HepG2 (cell line): ENCODE results near the gene NFATC2. TPM values are rescaled to one million over a fixed set of nuclear protein-coding genes. Genes with fewer than 3 reads are reported as not detected.

ENCODE experiments used
- DNMT1 ChIP-seq: sonication (generic); formaldehyde crosslinking; IDR thresholded peaks from 2 replicates; pipeline ENCODE4 v1.5.1; 2020; ENCODE audit warnings: mild to moderate bottlenecking, missing genetic modification reagents
- KLF15 ChIP-seq: sonication (generic); formaldehyde crosslinking; IDR thresholded peaks from 2 replicates; pipeline ENCODE4 v1.8.1; 2023; ENCODE audit warnings: borderline replicate concordance, mild to moderate bottlenecking, inconsistent platforms, missing genetic modification reagents, mixed read lengths
- MAFF ChIP-seq: IDR thresholded peaks from 2 replicates; pipeline ENCODE4 v1.6.1; 2011; ENCODE audit warnings: low read depth, low read length, improper control_type of control experiment
- NONO ChIP-seq, 2 experiments: fragments of 450-650 bp in 1 of 2; sonication (generic) in 1 of 2; formaldehyde crosslinking in 1 of 2; IDR thresholded peaks in 1 of 2; conservative IDR thresholded peaks in 1 of 2; 2 replicates each; pipeline versions ENCODE4 v1.6.1 to v1.8.0; 2017 to 2022; ENCODE audit warnings: mild to moderate bottlenecking in 1 of 2, missing genetic modification reagents in 1 of 2, moderate library complexity in 1 of 2
- ZNF263 ChIP-seq: sonication (generic); formaldehyde crosslinking; IDR thresholded peaks from 2 replicates; pipeline ENCODE4 v1.4.0; 2020; ENCODE audit warnings: missing genetic modification reagents
- ZNF451 ChIP-seq: sonication (generic); formaldehyde crosslinking; IDR thresholded peaks from 2 replicates; pipeline ENCODE4 v1.5.0; 2020; ENCODE audit warnings: mild to moderate bottlenecking, missing genetic modification reagents
- polyA plus RNA-seq, 8 experiments: library from polyadenylated mRNA; depleted of rRNA in 3 of 8; stranded (reverse) in 7 of 8; unstranded in 1 of 8; fragments of >200 nt; fragmentation: Illumina TruSeq in 4 of 8; extraction: Trizol in 4 of 8; gene quantifications; 2 replicates each; pipeline versions ENCODE4 v1.2.1 to v1.2.3, GENCODE V29; 2011 to 2016; ENCODE audit warnings: low read depth in 4 of 8, missing spikeins in 1 of 8, mixed read lengths in 1 of 8; ENCODE audit not compliant: insufficient read depth in 1 of 8
- total RNA-seq, 5 experiments: library from RNA; depleted of rRNA; stranded (reverse); fragments of >200 nt; fragmentation: Illumina TruSeq; extraction: Trizol; gene quantifications; 2 replicates each; pipeline ENCODE4 v1.2.3, GENCODE V29; 2016; ENCODE audit warnings: low read depth in 1 of 5
- TF ChIP-seq, protein P1 (sequence below): sonication (generic); formaldehyde crosslinking; IDR thresholded peaks from 2 replicates; pipeline ENCODE4 v1.4.0; 2020; ENCODE audit warnings: missing genetic modification reagents
- TF ChIP-seq, protein P2 (sequence below): sonication (generic); formaldehyde crosslinking; IDR thresholded peaks from 2 replicates; pipeline ENCODE4 v1.4.0; 2020; ENCODE audit warnings: missing genetic modification reagents
- TF ChIP-seq, protein P3 (sequence below): sonication (generic); formaldehyde crosslinking; IDR thresholded peaks from 2 replicates; pipeline ENCODE4 v1.8.1; 2023; ENCODE audit warnings: mild to moderate bottlenecking, inconsistent platforms, moderate library complexity, missing genetic modification reagents, borderline replicate concordance

NFATC2 gene
- total and polyA plus RNA-seq, 2 of the 13 experiments (the other 11 are each of a cell fraction or from before 2014, with no cell fraction given), result 1.9 to 3.3 TPM

DNA sequence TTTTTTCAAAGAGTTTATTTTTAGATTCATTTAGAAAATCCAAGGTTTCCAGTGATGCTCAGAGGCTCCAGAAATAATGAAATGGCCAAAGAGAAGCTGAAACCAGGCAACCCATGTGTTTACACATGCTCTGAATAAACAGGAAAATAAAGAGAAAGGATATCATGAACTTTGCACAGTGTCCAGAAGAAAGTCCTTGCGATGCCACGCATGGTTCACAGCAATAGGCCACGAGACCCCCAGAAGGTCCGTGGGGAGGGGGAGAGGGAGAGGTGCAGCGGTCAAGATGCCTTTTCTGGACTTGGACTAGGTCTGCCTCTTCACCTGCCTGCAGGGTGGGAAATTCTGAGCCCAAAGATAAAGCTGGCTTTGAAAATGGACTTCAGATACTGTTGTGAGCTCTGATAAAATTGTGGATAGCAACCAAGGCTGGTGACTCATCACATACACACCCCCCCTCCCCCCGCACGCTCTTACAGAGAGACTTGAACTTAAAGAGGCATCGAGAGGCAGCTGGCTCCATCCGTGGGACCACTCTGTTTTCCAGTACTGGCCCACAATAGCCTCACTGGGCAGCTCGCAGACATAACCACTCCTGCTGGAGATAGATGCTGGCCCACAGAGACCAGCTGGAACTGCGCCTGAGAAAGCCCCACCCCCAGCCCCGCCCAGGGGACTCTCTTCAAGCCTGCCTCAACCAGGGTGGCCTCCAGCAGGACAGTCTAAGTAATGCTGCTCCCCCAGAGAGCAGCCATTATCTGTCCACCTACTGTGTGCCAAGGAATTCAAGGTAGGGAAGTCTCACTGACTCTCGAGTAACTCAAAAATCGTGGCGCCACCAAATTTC lies 21.2 kb upstream of the NFATC2 start (continued):
- TF ChIP-seq, protein P1, sequence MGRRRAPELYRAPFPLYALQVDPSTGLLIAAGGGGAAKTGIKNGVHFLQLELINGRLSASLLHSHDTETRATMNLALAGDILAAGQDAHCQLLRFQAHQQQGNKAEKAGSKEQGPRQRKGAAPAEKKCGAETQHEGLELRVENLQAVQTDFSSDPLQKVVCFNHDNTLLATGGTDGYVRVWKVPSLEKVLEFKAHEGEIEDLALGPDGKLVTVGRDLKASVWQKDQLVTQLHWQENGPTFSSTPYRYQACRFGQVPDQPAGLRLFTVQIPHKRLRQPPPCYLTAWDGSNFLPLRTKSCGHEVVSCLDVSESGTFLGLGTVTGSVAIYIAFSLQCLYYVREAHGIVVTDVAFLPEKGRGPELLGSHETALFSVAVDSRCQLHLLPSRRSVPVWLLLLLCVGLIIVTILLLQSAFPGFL (CRISPR knock-in tag), result no peak
- TF ChIP-seq ZNF263 (CRISPR knock-in tag), result no peak
- no peak for TF ChIP-seq MAFF
- TF ChIP-seq KLF15 (CRISPR knock-in tag), result no peak
- no peak for TF ChIP-seq ZNF451 (CRISPR knock-in tag)
- no peak for TF ChIP-seq DNMT1 (CRISPR knock-in tag)
- no peak for TF ChIP-seq NONO (IDR thresholded peaks at IDR 0.05)
- TF ChIP-seq NONO (CRISPR knock-in tag; conservative IDR thresholded peaks at IDR 0.05), result no peak
- TF ChIP-seq, protein P2, sequence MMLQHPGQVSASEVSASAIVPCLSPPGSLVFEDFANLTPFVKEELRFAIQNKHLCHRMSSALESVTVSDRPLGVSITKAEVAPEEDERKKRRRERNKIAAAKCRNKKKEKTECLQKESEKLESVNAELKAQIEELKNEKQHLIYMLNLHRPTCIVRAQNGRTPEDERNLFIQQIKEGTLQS (CRISPR knock-in tag), result peak; percentile 86
- TF ChIP-seq, protein P3, sequence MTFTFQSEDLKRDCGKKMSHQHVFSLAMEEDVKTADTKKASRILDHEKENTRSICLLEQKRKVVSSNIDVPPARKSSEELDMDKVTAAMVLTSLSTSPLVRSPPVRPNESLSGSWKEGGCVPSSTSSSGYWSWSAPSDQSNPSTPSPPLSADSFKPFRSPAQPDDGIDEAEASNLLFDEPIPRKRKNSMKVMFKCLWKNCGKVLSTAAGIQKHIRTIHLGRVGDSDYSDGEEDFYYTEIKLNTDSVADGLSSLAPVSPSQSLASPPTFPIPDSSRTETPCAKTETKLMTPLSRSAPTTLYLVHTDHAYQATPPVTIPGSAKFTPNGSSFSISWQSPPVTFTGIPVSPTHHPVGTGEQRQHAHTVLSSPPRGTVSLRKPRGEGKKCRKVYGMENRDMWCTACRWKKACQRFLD (CRISPR knock-in tag), result no peak
- TF ChIP-seq, all 625 proteins: peak for 96
